HG02763 (cell line): ENCODE data around the gene RASGRF2.
"Not testable (repeated sequence)": the region's sequence is repeated elsewhere in the genome, so short reads cannot be mapped to it uniquely, and the experiment has no call there.

Experiments used
- ATAC-seq: cut with Tn5 transposase; IDR thresholded peaks from one replicate; pipeline ENCODE4 v1.9.1; 2021; ENCODE audit warnings: mild to moderate bottlenecking, moderate library complexity; ENCODE audit not compliant: unreplicated experiment

The RASGRF2 gene

GRCh38 chr5:81268521-81269196 lies 308.5 kb downstream of the RASGRF2 start:
- ATAC-seq = no peak

- no peak for ATAC-seq
Observed at GRCh38 chr5:81269751-81270393, 309.7 kb downstream of the RASGRF2 start.

- ATAC-seq = not testable (repeated sequence)
Observed at GRCh38 chr5:81270394-81271027, 310.3 kb downstream of the RASGRF2 start.
